Endometrial microvascular endothelial cells (primary cell): Measurements from ENCODE around the gene CSDE1. TPM values are rescaled to one million over a fixed set of nuclear protein-coding genes. Genes with fewer than 3 reads are reported as not detected.

Experiments
- in situ Hi-C: cut with HindIII; loops from 2 replicates; pipeline ENCODE4 v1.10.0; 2017; ENCODE audit warnings: low sequenced_read_pairs, low pct_unique_long_range_greater_than_20kb; ENCODE audit errors: inconsistent ontology term
- total RNA-seq: library from RNA; depleted of rRNA; stranded (reverse); fragments of >200 nt; gene quantifications from one replicate; pipeline ENCODE4 v1.2.3, GENCODE V29; 2015; ENCODE audit errors: inconsistent ontology term

The CSDE1 gene
- total RNA-seq, 1 donor from 2014 or later = 976 TPM

- in situ Hi-C loops = no loop called here
Observed at GRCh38 chr1:114715952-114716303, 41.9 kb downstream of the CSDE1 start.

- in situ Hi-C loops = no loop called here
Observed at GRCh38 chr1:114712977-114713376, 44.8 kb downstream of the CSDE1 start.

DNA sequence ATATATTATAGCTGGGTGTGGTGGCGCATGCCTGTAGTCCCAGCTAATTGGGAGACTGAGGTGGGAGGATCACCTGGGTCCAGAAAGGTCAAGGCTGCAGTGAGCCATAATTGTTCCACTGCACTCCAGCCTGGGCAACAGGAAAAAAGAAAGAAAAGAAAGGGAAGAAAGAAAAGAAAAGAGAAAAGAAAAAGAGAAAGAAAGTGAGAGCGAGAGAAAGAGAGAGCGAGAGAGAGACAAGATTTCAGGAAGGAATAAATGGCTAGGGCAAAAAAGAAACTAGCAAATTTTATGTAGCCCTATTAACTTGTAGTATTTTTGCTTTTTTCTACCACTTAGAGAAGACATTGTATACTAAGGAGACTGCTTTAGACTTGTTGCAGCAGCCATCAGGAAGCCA lies 47.4 kb downstream of the CSDE1 start:
- in situ Hi-C loops = no loop called here

- in situ Hi-C loops = no loop called here
Observed at GRCh38 chr1:114707604-114708003, 50.2 kb downstream of the CSDE1 start.

- in situ Hi-C loops = no loop called here
Observed at GRCh38 chr1:114703242-114703641, 54.5 kb downstream of the CSDE1 start.

GRCh38 chr1:114702737-114703136 lies 55.0 kb downstream of the CSDE1 start:
- in situ Hi-C loops = no loop called here

GRCh38 chr1:114701931-114702330 lies 55.9 kb downstream of the CSDE1 start:
- in situ Hi-C loops = no loop called here

GRCh38 chr1:114700036-114700600 lies 57.7 kb downstream of the CSDE1 start:
- in situ Hi-C loops = no loop called here

- in situ Hi-C loops = no loop called here
Observed at GRCh38 chr1:114696810-114697209, 61.0 kb downstream of the CSDE1 start.

DNA sequence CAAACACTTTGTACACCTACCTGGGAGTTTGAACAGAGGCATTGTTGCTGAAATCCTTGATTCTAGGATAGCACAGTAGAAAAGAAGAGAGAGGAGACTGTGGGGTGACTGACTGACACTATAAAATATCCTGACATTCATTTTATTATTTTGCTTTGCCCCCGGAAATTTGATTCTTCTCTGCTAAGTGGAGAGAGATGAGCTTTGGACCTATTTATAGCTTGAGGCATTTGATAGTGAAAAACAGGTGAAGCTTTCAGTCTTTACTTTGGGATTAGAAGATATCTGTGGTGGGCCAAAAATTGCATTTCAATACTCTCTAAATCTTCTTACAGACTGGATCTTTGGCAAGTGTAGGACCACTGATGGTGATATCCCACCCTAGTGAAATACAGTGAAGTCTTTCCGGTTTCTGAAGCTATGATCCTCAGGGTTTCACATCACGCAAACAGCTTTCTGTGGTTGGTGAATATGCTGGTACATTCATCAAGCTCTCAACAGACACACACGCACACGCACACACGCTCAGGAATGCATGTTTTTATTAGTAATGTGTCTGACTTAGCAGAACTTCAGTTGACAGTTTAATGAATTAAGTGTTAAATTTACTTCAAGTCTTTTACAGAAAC lies 62.2 kb downstream of the CSDE1 start, which contains the start of gene AMPD1:
Gene AMPD1, minus strand, starts transcription at position 117 of the 629 bp plus-strand sequence. Its CDS starts 75 bp downstream, at position 42.
- in situ Hi-C loops = no loop called here

- in situ Hi-C loops = no loop called here
Observed at GRCh38 chr1:114694540-114695310, 63.1 kb downstream of the CSDE1 start.

- in situ Hi-C loops = no loop called here
Observed at GRCh38 chr1:114692947-114693346, 64.8 kb downstream of the CSDE1 start.

GRCh38 chr1:114691061-114691460 lies 66.7 kb downstream of the CSDE1 start:
- in situ Hi-C loops = no loop called here

DNA sequence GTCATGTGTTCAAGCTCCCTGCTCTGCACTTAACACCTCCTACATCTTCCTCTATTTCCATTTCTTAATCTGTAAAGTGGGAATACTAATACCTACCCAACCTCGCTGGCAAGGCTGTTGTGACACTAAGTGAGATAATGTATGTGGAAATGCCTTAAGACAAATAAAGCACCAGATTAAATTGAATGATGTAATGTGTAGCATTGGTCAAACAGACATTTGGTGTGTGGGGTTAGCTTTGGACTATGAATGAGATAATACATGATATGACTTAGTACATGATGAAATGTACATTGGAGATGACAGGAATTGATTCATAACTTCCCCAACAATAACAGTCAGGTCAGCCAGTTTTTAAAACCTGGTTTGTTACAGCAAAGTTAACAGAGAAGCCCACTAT lies 67.6 kb downstream of the CSDE1 start:
- in situ Hi-C loops = no loop called here

DNA sequence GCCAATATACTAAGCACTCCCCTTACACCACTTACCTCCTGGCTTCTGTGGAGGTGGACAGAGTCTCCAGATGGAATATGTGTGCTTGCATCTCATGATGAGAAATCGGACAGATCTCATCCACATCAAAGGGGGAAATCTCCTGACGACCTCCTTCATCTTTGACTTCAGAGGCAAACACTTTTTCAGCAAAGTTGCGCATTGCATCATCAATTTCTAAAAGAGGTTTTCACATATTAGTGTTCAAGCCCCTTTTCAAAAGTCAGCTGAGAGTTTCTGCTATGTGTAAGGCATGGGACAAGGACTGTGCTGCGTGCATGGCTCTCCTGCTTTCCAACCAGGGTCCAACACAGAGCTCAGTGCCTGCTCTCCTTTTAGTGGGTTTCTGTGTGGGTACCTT lies 69.3 kb downstream of the CSDE1 start:
- in situ Hi-C loops = no loop called here

DNA sequence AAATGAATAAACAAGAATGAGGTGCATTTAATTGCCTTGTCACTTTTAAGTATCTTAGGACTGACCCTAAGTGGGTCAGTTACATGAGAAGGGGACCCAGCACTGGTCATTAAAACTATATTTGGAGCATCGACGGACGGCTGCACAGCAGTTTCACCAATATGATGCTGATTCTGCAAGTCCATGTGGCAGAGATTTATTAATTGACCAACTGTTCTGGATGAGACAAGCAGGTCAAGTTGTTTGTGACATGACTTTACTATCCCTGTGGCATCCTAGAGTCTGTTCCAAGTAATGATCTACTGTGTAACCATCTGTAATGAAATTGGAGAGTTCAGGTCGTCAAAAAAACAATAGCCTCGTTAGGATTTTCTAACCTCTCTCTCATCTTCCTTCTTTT lies 71.9 kb downstream of the CSDE1 start:
- in situ Hi-C loops = no loop called here

GRCh38 chr1:114677691-114678090 lies 80.1 kb downstream of the CSDE1 start:
- in situ Hi-C loops = no loop called here

- in situ Hi-C loops = no loop called here
Observed at GRCh38 chr1:114676115-114676514, 81.7 kb downstream of the CSDE1 start.

- in situ Hi-C loops = no loop called here
Observed at GRCh38 chr1:114671939-114672275, 85.9 kb downstream of the CSDE1 start.
